Measurements from ENCODE around the gene ARHGAP26. TPM values are rescaled to one million over a fixed set of nuclear protein-coding genes. Genes with fewer than 3 reads are reported as not detected.

ARHGAP26 gene
- total RNA-seq, 4 donors from 2014 or later, result 11.1 to 36.1 (median 21.8) TPM

DNA sequence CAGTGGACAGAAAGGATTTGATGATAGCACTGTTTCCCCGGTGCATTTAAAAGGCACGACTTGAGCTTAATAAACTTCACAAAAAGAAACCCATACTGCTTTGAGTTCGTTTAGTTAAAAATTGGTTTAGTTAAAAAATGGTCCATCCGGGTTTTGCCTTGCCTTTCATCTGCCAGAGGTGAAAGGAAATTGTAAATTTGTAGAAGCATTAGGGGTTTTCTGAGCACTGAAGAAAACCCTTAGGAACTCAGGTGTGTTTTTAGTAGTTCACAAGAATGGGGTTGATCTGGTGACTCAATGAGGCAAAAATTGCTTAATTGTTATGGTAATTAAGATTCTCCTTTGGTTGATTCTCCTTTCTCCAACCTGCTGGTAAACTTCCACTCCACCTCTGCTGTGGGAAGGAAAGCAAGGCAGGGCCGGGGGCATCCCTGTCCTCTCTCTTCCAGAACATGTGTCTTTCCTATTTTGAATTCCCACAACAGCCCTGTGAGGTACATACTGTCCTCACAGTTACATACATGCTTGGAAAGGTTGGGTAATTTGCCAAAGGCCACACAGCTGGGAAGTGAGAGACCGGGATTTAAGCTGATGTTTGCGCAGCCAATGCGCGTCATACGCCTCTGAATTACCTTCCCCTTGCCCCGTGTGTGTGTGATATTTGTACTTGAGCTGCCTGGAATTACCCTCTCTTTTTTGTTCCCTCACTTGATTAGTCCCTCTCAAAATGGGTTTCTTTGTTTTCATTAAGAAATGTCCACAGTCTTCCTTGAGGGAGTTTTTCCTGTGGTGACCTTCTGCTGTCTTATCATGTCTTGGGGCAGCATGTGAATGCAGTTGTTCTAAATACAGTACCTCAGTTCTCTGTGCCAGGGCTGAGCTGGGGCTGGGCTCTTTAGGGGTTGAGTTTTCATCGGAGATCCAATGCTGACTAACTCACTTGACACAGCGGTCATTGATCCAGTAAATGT, 94.4 kb downstream of the ARHGAP26 start:
- H3K4me3 ChIP-seq, result no peak overlapping the region
- WGBS, result 88% methylated on average over 13 of the region's 13 CpGs
- H3K4me1 ChIP-seq, result peaks cover 27% of the 10 kb centered on the region
- H3K27ac ChIP-seq, result no peak overlapping the region
- no peaks in the 10 kb centered on the region for H3K36me3 ChIP-seq
- TF ChIP-seq EP300 (IDR thresholded peaks at IDR 0.05) (no peak), POLR2AphosphoS5 (IDR thresholded peaks at IDR 0.05) (peak in 1 of 3 donors; percentile 16)
- DNase-seq (ENCODE audit: low spot score in 2 of 2), result no peak
- H3K9me3 ChIP-seq, result no peaks in the 10 kb centered on the region
- no peaks in the 10 kb centered on the region for H3K27me3 ChIP-seq

GRCh38 chr5:142865631-142866030, 95.5 kb downstream of the ARHGAP26 start:
- WGBS, result 78% methylated on average over 4 of the region's 4 CpGs
- Histone ChIP-seq H3K4me1 (peaks cover 32% of the 10 kb centered on the region), H3K4me3 (no peak overlapping the region), H3K36me3 (no peaks in the 10 kb centered on the region), H3K27ac (no peak overlapping the region), H3K27me3 (no peaks in the 10 kb centered on the region), H3K9me3 (no peaks in the 10 kb centered on the region)
- TF ChIP-seq POLR2AphosphoS5 (IDR thresholded peaks at IDR 0.05) (no peak), POLR2A (IDR thresholded peaks at IDR 0.05) (no peak), CTCF (IDR thresholded peaks at IDR 0.05) (no peak), EP300 (IDR thresholded peaks at IDR 0.05) (no peak)
- DNase-seq (ENCODE audit: low spot score in 2 of 2), result no peak

GRCh38 chr5:142866563-142867275, 96.5 kb downstream of the ARHGAP26 start:
- 58% methylated on average over 10 of the region's 10 CpGs for WGBS
- no peak for DNase-seq (ENCODE audit: low spot score in 2 of 2)
- Histone ChIP-seq H3K9me3 (no peaks in the 10 kb centered on the region), H3K4me3 (no peak overlapping the region), H3K36me3 (no peaks in the 10 kb centered on the region), H3K27me3 (no peaks in the 10 kb centered on the region), H3K27ac (no peak overlapping the region), H3K4me1 (peaks cover 41% of the 10 kb centered on the region)
- TF ChIP-seq POLR2A (IDR thresholded peaks at IDR 0.05) (no peak), EP300 (IDR thresholded peaks at IDR 0.05) (no peak), POLR2AphosphoS5 (IDR thresholded peaks at IDR 0.05) (no peak), CTCF (IDR thresholded peaks at IDR 0.05) (peak; percentile 49 to 65)

- WGBS, result 15% methylated on average over 3 of the region's 3 CpGs
- H3K4me1 ChIP-seq, result peaks cover 60% of the 10 kb centered on the region
- TF ChIP-seq POLR2A (IDR thresholded peaks at IDR 0.05) (no peak), EP300 (IDR thresholded peaks at IDR 0.05) (no peak), CTCF (IDR thresholded peaks at IDR 0.05) (no peak), POLR2AphosphoS5 (IDR thresholded peaks at IDR 0.05) (no peak)
- DNase-seq (ENCODE audit: low spot score in 2 of 2), result no peak
- no peaks in the 10 kb centered on the region for H3K9me3 ChIP-seq
- H3K4me3 ChIP-seq, result no peak overlapping the region
- H3K27me3 ChIP-seq, result no peaks in the 10 kb centered on the region
- H3K27ac ChIP-seq, result no peak overlapping the region
- no peaks in the 10 kb centered on the region for H3K36me3 ChIP-seq
Observed at GRCh38 chr5:142869886-142870285, 99.7 kb downstream of the ARHGAP26 start.

DNA sequence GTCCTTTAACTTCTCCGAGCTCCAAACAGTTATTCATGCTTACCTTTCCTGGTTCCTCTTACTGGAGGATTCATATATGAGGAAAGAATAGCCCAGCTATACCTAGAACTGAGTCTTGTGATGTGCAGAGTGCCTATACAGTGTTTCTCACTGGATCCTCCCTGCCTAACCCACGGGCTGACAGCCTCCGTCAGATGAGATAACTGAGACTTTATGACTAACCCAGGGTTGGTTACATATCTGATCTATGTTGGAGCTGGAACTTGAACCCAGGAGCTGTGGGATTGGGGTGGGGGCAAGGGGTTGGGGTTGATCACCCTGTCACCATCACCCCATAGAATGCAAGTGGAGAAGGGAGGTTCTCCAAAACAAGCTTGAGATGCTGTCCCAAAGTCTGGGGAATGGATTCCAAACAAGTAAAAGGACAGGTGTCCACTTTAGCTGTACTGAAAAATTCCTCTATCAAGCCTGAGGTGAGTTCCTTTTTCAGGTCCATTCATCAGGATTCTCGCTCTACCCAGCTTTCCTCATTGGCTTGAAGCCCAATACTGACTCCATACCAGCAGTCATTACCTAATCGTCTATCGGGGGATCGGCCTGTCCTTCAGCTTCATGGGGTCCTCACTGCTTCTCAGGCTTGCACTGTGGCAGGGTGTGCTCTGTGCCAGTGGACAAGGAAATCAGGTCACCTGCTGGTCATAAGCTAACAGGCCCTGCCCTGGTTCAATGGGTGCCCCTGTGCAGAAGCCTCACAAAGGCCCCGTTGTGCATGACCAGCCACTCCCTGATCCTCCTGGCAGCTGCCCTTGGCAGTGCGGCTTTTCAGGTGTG, 100.6 kb downstream of the ARHGAP26 start:
- H3K9me3 ChIP-seq, result no peaks in the 10 kb centered on the region
- H3K4me3 ChIP-seq, result no peak overlapping the region
- peaks cover 60% of the 10 kb centered on the region for H3K4me1 ChIP-seq
- H3K27me3 ChIP-seq, result no peaks in the 10 kb centered on the region
- peak overlapping the region; percentile 73 for H3K27ac ChIP-seq
- H3K36me3 ChIP-seq, result no peaks in the 10 kb centered on the region
- TF ChIP-seq POLR2AphosphoS5 (IDR thresholded peaks at IDR 0.05) (no peak), CTCF (IDR thresholded peaks at IDR 0.05) (no peak), EP300 (IDR thresholded peaks at IDR 0.05) (no peak), POLR2A (IDR thresholded peaks at IDR 0.05) (no peak)
- DNase-seq (ENCODE audit: low spot score in 2 of 2), result no peak
- 78% methylated on average over 9 of the region's 9 CpGs for WGBS
